GM19468 (cell line): ENCODE data around the gene CC2D2B.
A peak's percentile ranks its signal among the peaks of the same experiment; 100 is the strongest.
"Not testable (repeated sequence)": the region's sequence is repeated elsewhere in the genome, so short reads cannot be mapped to it uniquely, and the experiment has no call there.

Experiments
- ATAC-seq: cut with Tn5 transposase; IDR thresholded peaks from one replicate; pipeline ENCODE4 v1.9.1; 2021; ENCODE audit warnings: mild to moderate bottlenecking, moderate library complexity, moderate number of reproducible peaks; ENCODE audit not compliant: unreplicated experiment; ENCODE audit errors: extremely low read depth

CC2D2B gene

GRCh38 chr10:95906677-95907455 is 909 bp upstream of the CC2D2B start:
- ATAC-seq: no peak

- no peak for ATAC-seq
Observed at GRCh38 chr10:95908450-95908849, 675 bp downstream of the CC2D2B start.

- ATAC-seq: no peak
Observed at GRCh38 chr10:95909561-95909960, 1.8 kb downstream of the CC2D2B start.

GRCh38 chr10:95916039-95916438 is 8.3 kb downstream of the CC2D2B start:
- ATAC-seq: not testable (repeated sequence)

- ATAC-seq: no peak
Observed at GRCh38 chr10:95920798-95921426, 13.1 kb downstream of the CC2D2B start.

- ATAC-seq: no peak
Observed at GRCh38 chr10:95925033-95925432, 17.3 kb downstream of the CC2D2B start.

GRCh38 chr10:95935429-95935828 is 27.7 kb downstream of the CC2D2B start:
- no peak for ATAC-seq

GRCh38 chr10:95941115-95941514 is 33.3 kb downstream of the CC2D2B start:
- no peak for ATAC-seq

- ATAC-seq: no peak
Observed at GRCh38 chr10:95963202-95963990, 55.6 kb downstream of the CC2D2B start.

GRCh38 chr10:95963991-95964389 is 56.2 kb downstream of the CC2D2B start:
- no peak for ATAC-seq

GRCh38 chr10:95964756-95965155 is 57.0 kb downstream of the CC2D2B start:
- ATAC-seq: no peak

GRCh38 chr10:95976362-95977229 is 68.8 kb downstream of the CC2D2B start:
- ATAC-seq: no peak

- no peak for ATAC-seq
Observed at GRCh38 chr10:95982200-95982599, 74.4 kb downstream of the CC2D2B start.

- peak; percentile 68 for ATAC-seq
Observed at GRCh38 chr10:95987685-95988426, 80.1 kb downstream of the CC2D2B start.

GRCh38 chr10:95988702-95989101 is 80.9 kb downstream of the CC2D2B start:
- ATAC-seq: no peak

GRCh38 chr10:95994376-95994775 is 86.6 kb downstream of the CC2D2B start:
- ATAC-seq: not testable (repeated sequence)

- no peak for ATAC-seq
Observed at GRCh38 chr10:95998255-95998784, 90.5 kb downstream of the CC2D2B start.

- no peak for ATAC-seq
Observed at GRCh38 chr10:96013956-96014355, 106.2 kb downstream of the CC2D2B start.

GRCh38 chr10:96014473-96015102 is 106.8 kb downstream of the CC2D2B start:
- ATAC-seq: no peak
